NCI-H1092 treated with DMSO at 0.1 percent for 48 hours (cell line): ENCODE results near the gene ITPRID1.
A peak's percentile ranks its signal among the peaks of the same experiment; 100 is the strongest.
"Not testable (repeated sequence)": the region's sequence is repeated elsewhere in the genome, so short reads cannot be mapped to it uniquely, and the experiment has no call there.

Source experiments
- DNase-seq: peaks from one replicate; lab custom pipeline; 2025; lab: John Stamatoyannopoulos, UW

The ITPRID1 gene

GRCh38 chr7:31516680-31517502 lies 3.0 kb downstream of the ITPRID1 start:
- no peak for DNase-seq

DNA sequence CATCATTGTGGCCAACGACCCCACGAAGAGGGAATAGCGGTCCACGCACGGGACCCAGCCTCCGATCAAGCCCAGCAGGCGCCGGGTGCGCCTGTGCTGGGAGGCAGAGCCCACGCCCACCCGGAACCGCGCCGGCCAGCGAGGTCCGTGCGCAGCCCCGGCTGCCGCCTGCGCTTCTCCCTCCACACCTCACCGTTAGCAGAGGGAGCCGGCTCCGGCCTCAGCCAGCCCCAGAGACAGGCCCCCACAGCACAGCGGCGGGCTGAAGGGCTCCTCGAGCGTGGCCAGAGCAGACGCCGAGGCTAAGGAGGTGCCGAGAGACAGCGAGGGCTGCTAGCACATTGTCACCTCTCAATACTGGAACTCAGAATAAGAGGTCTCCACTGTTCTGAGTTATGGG lies 3.6 kb downstream of the ITPRID1 start:
- DNase-seq: no peak

DNA sequence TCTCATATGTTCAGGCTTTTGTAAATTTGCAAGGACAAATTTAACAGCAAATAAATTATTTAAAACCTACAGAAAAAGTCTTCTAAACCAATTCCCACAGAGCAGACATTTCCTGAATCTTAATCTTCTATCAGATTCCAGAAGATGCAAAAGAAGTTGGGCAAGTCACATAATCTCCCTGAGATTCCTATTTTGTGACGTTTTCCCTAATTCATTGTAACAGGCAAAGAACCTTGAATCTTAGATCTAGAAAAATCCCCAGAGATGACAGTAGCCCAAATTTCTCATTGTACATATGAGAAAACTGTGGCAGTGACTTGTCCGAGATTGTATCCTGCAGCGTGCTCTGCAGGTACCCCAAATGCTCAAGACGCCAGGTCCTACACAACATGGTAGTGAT lies 4.9 kb downstream of the ITPRID1 start:
- DNase-seq: no peak

- DNase-seq: no peak
Observed at GRCh38 chr7:31521336-31522010, 7.6 kb downstream of the ITPRID1 start.

- DNase-seq: no peak
Observed at GRCh38 chr7:31526864-31527263, 13.0 kb downstream of the ITPRID1 start.

DNA sequence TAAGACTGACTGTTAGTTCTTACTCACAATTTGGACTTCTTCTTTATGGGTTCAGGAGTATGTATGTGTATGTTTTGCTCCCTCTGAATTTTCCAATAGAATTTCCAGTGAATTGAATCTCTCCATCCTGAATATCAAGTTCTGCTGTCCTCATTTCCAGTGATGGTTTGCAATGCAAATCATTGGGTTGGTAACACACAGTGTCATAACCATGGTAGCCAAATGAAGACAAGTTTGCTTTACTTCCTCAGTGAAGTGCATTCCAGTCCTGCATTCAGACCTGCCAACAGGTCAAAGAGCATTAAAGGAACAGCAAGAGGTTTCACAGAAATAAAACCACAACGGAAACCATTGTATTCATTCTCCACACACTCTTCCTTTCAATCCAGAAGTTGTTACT lies 15.2 kb downstream of the ITPRID1 start:
- DNase-seq: no peak

- DNase-seq: not testable (repeated sequence)
Observed at GRCh38 chr7:31540651-31541185, 26.8 kb downstream of the ITPRID1 start.

- DNase-seq: no peak
Observed at GRCh38 chr7:31545549-31545948, 31.7 kb downstream of the ITPRID1 start.

DNA sequence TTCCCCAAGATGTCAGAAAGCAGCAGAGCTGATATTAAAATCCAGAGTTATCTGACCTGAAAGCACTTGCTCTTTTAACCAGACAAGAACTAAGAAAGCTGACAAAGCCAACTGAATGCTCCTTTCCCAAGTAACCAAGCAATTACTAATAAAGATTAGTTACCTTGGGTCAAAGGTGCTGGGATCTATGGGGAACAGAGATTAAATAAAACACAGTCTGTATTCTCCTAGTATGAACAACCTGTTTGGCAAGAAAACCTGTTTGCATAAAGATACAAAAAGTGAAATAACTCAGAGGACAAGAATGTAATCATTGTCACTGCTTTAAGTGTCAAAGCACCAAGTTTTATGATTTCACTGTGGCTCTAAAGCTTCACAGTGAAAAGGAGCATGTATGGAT lies 35.7 kb downstream of the ITPRID1 start:
- no peak for DNase-seq

DNA sequence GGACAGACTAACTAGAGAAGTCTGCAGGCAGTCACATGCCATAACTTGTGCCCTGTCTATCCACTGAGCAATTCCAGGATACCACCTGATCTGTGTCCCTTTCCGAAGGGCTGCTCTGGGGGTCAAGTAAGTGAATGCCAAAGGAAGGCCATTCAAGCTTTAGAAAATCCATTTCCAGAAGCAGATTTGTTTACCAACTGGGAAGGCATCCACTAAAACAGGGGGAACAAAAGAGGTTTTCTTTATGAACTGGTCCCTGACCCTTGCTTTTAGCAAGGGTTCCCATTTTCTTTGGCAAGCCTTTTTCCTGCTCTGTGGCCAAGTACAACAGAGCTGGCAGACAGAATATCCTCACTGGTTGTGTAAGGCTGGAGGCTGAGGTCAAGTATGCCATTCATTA lies 36.5 kb downstream of the ITPRID1 start:
- DNase-seq: peak; percentile 58

DNA sequence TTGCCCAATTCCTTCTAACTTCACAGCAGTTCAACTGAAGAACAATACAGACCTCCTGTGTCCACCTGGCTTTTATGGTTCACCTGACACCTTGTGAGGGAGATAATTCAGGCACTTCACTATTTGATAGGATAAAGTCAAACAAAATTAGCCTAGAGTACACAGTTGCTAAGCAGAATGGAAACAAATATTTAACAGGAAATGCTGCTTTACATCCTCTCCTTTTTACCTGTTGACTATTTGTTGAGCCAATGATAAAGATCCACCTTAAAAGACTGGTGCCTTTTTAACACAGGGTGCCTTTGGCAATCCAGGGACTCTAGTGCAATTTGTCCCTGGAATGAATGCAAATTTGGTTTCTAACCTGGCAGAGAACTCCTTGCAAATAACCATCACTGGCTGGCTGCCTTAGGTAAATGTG lies 39.8 kb downstream of the ITPRID1 start:
- peak; percentile 87 for DNase-seq

DNA sequence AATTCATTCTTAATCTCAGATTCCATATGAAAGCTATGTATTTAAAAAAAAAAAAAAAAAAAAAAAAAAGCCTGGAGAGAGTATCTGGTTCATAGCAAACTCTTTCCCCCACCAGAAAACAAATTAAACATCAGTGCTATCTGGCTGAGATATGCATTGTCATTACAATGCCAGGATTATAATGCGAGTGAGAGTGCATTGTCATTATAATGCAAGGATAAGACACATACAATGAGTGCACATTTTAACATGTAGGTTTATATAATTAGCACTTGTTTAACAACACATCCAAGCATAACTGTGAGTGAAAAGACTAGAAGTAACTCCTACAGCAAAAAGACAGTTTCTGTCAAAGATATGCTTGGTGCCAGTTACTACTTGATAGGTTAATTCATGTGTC lies 48.1 kb downstream of the ITPRID1 start:
- DNase-seq: no peak

- DNase-seq: no peak
Observed at GRCh38 chr7:31563522-31563921, 49.6 kb downstream of the ITPRID1 start.

GRCh38 chr7:31563951-31564350 lies 50.1 kb downstream of the ITPRID1 start:
- DNase-seq: no peak

- DNase-seq: no peak
Observed at GRCh38 chr7:31564661-31565060, 50.8 kb downstream of the ITPRID1 start.

DNA sequence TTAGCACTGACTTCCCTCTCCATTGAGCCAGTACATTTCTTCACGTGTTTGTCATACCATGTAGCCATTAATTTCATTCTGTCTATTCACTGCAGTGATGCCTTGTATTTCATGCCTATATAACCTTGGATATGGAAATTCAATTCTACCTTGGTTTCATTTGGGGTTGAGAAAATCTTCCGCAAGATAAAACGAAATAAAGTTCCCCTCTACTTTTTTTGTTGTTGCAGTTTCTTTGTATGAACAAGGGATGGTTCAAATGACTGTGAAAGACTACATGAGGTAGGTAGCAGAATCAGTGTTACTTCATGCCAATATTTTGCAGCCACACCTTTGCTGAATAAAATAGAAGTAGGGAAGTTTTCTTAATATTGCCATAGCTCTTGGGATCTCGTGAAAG lies 55.6 kb downstream of the ITPRID1 start:
- DNase-seq: no peak

DNA sequence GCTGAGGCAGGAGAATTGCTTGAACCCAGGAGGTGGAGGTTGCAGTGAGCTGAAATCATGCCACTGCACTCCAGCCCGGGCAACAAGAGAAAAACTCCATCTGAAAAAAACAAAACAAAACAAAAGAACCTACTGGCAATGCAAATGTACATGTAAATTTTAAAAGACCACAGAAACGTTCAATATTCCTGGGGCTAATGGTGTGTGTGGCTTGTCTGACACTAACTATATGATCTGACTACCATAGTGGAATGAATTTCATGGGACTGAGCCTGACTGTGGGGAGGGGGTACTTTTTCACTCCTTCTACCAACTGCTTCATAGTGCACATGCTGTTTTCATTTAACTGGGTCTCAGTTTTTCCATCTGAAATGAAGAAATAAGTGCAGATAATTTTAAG lies 69.6 kb downstream of the ITPRID1 start:
- DNase-seq: no peak

DNA sequence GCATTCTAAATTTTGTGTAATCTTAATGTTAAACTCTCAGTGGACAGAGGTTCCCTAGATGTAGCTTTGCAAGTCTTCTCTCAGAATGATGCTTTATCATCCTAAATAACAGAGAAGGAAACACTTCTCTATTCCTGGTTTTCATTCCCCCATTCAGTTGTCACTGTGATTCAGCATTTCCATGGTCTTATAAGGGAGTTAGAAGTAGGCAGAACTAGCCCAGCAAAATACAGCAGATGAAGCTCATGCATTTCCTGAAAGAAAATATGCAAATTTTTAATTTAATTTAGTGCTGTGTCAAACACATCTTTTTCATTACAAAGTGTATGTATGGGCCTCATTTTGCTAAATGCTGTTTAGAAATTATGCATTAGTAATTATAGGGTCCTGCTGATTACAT lies 70.1 kb downstream of the ITPRID1 start:
- DNase-seq: no peak

DNA sequence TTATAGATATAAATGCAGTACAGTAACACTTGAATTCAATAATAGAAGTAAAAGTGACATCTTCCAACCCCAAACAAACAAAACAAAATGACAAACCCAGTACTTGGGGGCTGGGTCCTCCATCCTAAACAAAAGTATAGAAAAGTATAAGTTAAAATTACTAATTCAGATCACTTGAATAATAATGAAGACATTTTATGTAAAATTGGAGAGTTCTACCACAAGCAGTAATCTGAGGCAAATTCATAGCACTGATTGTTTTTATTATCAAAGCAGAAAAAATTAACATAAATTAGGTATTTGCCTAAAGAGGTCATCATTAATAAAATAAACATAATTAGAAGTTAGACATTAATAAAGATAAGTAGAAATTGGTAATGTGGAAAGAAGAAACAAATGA lies 81.5 kb downstream of the ITPRID1 start:
- no peak for DNase-seq

- no peak for DNase-seq
Observed at GRCh38 chr7:31602041-31602625, 88.2 kb downstream of the ITPRID1 start.

DNA sequence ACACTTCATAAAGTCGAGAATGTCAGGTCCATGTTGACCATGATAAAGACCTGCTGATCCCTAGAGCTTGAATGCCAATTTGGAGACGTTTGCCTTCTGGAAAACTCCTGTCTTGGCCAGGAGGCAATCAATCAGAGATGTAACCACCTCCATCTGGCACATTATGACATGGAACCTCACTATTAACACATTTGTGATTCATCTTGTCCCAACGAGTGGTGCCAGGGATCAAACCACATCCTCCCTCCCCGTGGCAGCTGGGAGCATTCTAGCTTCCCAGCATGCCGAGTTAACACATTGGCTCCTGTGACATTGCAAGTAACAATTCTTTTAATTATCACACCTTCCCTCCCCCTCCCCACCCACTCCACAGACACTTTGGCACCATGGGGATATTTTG lies 89.2 kb downstream of the ITPRID1 start:
- no peak for DNase-seq

GRCh38 chr7:31613604-31614003 lies 99.7 kb downstream of the ITPRID1 start:
- no peak for DNase-seq

- DNase-seq: no peak
Observed at GRCh38 chr7:31633467-31633866, 119.6 kb downstream of the ITPRID1 start.
